ENCODE measurements around the gene HIGD1B. TPM values are rescaled to one million over a fixed set of nuclear protein-coding genes. Genes with fewer than 3 reads are reported as not detected.
"Not testable (repeated sequence)": the region's sequence is repeated elsewhere in the genome, so short reads cannot be mapped to it uniquely, and the experiment has no call there.

Gene HIGD1B
- polyA plus RNA-seq (2013, experiment 1 of 2; ENCODE audit: insufficient read length), result 0.28 TPM
- polyA plus RNA-seq (2013, experiment 2 of 2; ENCODE audit: insufficient read length), result not detected

DNA sequence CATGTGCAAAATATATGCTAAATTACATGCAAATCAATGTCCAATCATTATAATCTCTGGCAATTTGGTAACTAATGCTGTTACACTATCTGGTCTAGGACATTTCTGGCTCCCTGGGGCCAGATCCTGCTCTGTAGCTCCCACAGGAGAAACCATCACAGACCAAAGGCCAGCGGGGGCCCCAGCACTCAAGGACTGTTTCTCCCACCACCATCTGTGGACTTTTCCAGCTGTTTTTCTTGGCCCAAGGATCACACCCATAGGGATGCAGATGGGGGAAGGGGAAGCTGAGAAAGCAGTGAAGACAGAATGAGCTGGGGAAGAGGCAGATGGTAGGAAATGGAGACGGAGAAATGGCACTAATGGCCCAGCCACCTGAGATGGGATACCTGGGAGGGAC lies at the start of gene HIGD1B:
HIGD1B (plus strand) TSS at position 298 of the 400 bp plus-strand sequence. CDS start 270 bp downstream, outside the sequence.
- DNase-seq, result no peak

DNA sequence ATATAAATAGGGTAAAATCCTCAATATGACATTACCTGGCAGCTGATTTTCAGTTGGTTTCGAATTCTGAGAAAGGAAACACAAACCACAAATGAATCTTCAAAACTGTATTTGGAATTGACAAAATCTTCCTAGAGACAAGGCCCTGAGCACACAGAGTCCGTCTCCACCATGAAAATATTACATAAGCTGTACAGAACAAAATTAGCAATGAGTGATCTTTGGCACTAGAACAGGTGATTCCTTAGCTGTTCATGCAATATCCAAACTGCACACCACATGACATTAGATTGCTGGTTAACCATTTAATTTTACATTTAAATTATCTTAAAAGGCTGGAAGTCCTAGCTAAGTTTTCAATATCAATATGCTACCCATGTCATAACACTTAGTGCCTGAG lies 49.3 kb upstream of the HIGD1B start:
- no peak for DNase-seq

DNA sequence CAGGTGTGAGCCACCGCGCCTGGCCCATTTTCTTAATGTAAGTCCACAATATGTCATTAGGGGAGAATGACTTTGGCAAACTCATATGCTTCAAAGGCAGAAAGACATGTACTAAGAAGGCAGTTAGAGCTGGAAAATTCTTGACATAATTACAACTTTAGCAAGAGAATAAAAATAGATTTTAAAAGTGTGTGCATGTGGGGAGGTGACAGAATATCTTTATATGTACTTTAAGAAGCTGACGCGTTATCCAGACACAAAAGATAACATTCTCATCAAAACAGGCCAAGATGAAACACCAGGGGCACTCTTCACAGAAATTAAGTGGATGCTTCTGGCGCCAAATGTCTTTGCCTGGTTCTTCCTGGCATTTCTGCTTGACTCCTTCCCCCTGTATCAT lies 45.8 kb upstream of the HIGD1B start:
- DNase-seq, result peak; percentile 54

DNA sequence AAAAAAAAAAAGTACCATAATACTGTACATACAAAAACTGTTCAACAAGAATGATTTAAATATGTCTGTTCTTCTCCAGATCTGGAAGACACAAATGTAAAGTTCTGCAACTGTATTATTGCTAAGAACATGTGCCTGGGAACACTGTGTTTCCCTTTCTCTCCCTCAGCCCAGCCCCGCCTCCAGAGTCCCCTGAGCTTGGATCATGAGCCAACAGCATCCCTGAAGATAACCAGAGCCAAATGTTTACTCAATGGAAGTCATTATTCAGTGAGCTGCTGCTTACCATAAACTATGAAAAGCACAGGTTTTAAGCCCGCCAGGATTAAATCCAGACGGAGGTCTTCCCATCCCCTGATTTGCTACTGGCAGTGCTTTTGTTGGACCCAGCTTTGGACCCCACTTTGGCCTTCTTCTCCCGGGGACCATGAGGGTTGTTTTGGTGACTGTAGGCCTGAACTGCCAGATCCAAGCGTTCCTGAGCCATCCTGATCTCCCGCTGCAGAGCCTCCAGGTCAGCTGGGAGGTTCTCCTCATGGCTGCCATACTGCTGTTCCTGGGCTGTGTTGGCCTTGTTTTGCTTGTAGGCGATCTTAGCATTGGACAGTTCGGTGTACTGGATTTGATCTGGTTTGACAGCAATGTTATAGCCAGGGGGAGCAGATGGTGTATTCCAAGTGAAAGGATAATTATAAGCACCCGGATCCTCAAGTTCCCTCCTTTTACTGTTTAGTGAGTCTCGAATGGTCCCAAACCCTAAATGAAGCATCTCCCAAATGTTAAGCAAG lies 43.2 kb upstream of the HIGD1B start:
- no peak for DNase-seq

DNA sequence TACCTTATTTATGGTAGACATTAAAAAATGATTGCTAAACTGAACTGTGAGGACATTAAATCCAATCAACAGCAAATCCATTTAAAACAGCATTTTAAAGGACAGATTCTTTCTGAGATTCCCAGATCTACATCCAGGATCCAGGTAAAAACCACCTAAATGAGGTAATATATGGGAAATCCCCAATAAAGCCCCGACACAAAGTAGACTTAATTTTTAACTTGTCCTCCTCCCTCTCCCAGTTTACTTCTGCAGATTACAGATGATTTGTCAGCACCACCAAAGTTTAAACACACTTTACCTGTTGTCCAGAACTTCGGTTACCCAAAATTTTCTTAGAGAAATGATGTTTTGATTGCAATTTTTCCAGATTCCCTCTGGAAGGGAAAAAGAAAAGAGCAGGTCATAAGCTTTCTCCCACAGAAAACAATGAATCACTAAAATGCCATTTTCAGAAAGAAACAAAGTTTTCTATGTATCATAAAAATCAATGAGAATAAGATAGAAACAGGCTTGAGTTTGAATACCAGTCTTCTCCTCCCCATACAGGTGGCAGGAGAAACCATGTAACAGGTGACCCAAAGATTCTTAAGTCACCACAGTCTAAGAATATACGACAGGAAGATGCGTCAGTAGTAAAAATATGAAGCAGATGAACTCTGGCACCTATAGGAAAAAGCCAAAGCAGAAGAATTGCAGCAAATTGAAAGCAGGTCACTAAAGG lies 40.4 kb upstream of the HIGD1B start:
- no peak for DNase-seq

DNA sequence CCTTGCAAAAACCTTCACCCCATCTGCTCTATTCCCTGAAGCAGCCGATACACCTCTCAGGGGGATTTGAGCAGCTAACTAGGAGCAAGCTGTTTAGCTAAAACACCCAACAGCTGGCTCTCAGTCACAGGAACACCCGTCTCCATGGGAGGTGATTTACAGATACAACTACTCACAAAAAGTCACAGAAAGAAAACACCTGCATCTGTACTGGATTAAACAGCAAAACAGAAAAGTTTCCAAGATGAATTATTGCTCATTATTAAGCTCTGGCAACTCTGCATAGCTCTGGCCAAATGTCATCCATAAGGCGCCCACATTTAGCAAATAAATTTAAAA lies 39.9 kb upstream of the HIGD1B start:
- no peak for DNase-seq

DNA sequence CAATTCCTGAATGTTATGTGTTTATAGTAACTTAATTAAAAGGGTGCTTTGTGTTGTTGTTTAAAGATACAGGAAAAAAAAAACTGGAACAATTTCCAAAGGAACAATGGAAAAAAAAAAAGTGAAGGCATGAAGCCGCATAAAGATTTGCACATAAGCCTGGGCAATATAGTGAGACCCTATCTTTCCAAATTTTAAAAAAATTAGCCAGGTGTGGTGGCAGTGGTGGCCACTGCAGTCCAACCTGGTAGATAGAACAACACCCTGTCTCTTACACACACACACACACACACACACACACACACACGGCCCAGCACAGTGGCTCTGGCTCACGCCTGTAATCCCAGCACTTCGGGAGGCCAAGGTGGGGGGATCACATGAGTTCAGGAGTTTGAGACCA lies 39.5 kb upstream of the HIGD1B start:
- no peak for DNase-seq

DNA sequence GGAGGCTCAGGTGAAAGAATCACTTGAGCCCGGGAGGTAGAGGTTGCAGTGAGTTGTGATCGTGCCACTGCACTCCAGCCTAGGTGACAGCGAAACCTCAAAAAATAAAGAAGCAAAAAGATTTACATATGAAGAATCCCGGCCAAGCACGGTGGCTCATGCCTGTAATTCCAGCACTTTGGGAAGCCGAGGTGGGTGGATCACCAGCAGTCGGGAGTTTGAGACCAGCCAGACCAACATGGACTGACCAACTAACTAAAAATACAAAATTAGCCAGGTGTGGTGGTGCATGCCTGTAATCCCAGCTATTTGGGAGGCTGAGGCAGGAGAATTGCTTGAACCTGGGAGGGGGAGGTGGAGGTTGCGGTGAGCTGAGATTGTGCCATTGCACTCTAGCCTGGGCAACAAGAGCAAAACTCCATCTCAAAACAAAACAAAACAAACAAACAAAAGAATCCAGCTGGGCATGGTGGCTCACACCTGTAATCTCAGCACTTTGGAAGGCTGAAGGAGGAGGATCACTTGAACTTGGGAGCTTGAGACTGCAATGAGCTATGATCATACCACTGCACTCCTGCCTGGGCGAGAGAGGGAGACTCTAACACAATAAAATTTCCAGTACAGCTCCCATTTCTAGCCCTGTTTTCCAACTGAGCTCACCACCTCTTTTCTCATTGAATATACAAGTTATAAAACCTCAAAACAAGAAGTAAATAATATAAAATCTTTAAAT lies 38.9 kb upstream of the HIGD1B start:
- not testable (repeated sequence) for DNase-seq

DNA sequence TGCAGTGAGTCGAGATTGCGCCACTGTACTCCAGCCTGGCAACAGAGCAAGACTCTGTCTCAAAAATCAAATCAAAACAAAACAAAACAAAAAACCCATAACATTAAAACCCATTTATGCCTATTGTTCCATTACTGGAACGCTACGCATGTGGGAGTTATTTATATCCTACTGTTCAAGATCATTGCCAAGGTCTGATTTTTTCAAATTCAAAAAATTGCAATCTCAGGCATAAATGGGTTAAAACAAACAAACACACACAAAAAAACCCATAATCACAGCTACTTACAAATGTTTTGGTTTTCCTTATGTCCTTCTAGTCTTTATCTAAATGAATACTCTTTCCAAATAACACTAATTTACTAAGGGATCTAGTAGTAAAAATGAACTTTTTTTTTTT lies 35.4 kb upstream of the HIGD1B start:
- DNase-seq, result no peak

DNA sequence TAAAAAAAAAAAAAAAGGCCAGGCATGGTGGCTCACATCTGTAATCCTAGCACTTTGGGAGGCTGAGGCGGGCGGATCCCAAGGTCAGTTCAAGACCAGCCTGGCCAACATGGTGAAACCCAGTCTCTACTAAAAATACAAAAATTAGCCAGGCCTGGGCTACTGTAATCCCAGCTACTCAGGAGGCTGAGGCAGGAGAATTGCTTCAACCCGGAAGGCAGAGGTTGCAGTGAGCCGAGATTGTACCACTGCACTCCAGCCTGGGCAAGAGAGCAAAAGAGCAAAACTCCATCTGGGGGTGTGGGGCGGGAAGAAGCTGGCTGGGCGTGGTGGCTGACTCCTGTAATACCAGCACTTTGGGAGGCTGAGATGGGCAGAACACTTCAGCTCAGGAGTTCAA lies 29.2 kb upstream of the HIGD1B start:
- DNase-seq, result not testable (repeated sequence)

DNA sequence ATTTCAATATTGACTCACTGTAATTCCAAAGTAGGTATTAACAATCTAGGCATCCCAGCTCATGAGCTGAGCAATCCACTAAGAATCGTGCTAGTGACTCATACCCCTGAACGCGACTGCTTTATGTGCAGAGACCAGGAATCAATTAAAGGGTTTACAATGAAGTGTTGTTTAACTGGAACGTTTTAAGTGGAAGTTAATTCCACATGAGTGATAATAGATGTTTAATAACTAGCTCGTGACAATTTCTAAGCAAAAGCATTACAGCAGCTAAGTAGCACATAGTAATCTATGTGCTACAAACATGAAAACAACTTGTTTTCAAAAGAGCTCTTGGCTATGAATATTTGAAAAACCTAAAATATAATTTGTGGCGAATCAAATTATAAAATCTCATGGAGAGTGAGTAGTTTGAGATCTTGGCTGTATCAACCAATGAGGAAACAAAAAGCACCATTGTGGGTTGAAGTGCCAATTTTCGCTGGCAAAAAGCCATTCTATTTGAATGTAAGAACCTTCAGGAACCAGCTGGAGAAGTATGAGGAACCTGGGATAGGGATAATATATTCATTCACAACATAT lies 27.0 kb upstream of the HIGD1B start:
- peak; percentile 94 for DNase-seq

DNA sequence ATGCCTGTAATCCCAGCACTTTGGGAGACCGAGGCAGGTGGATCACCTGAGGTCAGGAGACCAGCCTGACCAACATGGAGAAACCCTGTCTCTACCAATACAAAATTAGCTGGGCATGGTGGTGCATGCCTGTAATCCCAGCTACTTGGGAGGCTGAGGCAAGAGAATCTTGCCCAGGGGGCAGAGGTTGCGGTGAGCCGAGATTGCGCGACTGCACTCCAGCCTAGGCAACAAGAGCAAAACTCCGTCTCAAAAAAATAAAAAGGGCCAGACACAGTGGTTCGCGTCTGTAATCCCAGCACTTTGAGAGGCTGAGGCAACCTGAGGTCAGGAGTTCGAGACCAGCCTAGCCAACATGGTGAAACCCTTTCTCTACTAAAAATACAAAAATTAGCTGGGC lies 22.4 kb upstream of the HIGD1B start:
- DNase-seq, result not testable (repeated sequence)

DNA sequence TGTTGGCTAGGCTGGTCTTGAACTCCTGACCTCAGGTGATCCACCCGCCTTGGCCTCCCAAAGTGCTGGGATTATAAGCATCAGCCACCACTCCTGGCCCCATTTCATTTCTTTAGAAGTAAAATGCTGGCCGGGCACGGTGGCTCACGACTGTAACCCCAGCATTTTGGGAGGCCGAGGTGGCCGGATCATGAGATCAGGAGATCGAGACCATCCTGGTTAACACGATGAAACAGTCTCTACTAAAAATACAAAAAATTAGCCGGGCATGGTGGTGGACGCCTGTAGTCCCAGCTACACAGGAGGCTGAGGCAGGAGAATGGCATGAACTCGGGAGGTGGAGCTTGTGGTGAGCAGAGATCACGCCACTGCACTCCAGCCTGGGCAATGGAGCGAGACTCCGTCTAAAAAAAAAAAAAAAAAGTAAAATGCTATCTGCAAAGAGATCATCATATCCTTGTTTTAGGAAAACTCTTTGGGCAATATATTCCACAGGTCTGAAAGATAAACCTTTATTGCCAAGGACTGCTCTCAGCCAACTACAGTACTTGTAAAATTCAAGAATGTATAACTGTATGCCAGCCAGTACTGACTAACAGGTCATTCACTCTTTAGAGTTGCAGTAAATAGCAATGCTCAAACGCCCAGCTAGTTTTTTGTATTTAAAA lies 21.4 kb upstream of the HIGD1B start:
- peak; percentile 73 for DNase-seq

DNA sequence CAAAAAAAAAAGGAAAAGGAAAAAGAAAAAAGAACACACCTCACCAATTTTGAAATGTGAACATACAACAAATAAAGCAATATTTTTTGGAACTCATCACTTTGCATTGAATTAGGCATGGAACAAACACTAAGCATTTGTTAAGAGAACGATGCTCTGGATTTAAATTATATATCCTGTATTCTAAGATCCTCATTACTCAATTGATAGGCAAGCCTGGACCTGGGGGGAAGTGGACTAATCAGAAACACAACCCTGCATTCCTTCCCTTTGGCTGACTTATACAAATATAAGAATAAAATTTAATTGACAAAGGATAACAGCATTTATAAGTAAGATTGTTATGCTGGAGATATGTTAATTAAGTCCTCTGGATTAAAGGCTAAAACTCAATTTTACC lies 19.8 kb upstream of the HIGD1B start:
- DNase-seq, result peak; percentile 32

DNA sequence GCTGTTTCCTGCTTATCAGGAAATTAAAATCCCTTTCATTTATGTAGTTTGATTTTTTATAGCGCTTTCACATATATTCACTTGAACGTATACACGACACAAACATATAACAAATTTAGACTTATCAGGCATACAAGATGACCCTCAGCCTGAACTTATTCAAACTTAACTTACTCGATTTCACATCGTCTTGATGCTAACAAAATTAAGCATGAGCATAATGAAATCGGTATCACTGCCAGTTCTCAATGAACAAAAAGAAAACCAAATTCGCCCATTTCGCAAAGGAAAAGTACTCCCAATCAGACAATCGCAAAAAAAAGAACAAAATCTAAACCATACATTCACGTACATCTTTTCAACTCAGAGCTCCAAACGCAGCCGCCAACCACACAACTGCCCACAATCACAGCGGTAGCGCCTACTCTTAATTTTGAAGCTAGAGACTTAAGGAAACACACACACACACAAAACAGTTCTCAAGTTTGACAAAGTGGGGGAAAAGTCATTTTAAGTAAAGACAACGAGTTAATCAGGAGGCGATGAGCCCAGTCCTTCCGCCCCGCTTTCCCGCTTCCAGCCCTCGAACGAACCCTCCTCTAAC lies 18.7 kb upstream of the HIGD1B start:
- peak; percentile 39 for DNase-seq

DNA sequence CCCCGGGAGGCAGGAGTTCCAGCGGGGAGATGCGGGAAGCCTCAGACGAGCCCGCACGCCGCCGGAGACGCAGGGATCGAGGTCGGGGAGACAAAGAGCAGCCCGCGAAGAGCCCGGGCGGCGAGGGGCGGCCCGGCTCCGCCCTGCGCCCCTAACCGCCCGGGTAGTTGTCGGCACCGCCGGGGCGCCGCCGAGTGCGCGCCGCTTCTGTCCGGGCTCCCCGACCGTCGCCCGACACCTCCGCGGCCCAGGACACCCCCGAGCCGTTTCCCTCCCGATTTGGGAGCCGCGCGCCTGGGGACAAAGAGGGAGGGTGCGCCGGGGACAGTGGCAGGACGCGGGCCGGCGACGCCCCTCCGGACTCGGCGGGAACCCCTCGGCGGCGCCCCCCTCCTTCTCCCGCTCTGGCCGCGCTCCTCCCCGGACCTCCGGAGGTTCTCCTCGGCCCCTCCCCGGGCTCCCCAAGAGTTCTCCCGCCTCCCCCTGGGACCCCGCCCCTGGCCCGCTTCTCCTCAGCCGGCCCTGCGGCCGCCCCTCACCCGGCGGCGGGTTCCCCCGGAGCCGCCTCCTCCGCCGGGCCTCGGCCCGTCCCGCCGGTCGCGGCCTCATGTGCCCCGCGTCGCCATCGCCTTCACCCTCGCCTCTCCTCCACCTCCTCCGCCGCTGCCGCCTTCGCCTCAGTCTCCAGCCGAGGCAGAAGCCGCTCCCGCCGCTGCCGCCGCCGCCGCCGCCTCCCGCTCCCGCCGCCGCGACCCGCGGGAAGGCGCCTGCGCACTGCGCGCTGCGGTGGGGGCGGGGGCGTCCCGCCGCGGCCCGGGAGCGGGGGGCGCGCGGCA lies 17.9 kb upstream of the HIGD1B start, which contains the start of gene GJC1:
GJC1 (minus strand) TSS at position 765 of the 836 bp plus-strand sequence. CDS start 24,470 bp downstream, outside the sequence.
- peak; percentile 47 for DNase-seq

DNA sequence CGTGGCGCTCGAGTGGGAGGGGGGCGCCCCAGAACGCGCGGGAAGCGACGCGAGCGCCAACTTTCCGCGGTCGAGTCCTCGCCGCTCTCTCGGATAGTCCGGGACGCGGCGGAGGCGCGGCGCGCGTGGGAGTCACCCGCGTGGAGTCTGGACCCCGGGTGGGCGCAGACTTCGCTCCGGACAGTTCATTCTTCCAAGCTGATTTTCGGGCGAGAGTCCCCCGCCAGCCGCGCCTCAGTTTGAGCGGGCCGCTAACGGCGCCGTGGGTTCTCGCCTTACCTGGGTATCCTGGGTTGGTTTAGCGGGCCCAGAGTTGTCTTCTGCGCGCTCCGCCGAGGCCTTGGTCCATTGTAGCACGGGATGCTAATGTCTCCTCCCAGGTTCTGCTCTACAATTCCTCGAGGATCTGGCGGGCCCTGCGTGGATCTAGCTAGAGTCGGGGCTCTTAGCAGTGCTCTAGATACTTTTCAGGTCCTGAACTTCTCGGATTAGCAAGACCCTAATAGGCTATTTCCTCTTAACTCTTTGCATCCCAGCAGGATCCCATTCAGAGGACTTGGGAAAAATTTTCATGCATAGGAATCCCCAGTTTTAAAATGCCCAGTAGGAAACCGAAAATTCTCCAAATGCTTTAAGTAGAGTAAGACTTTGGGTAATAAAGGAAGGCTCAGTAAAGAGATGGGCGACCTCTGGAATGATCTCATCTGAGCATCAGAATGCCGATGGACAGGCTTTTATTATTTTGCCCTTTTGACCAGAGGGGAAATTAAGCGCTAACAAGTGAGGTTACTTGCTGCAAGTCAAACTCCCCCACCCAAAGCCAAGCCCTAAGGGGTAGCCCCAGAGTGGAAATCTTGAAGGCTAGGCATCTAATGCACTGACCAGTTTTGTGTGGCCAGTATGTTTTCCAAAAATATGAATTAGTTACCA lies 17.1 kb upstream of the HIGD1B start:
- DNase-seq, result peak; percentile 34

DNA sequence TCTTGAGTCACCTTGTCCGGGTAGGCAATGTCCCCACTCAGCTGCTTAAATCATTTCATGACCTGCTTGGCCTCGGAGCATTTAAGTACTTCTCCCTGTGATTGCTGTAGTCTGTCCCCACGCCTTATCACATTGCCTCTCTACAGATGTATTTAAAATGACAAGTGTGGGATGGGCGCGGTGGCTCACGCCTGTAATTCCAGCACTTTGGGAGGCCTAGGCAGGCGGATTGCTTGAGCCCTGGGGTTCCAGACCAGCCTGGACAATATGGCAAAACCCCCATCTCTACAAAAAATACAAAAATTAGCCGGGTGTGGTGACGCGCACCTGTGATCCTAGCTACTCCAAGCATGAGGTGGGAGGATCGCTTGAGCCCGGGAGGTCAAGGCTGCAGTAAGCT lies 16.3 kb upstream of the HIGD1B start:
- DNase-seq, result no peak

DNA sequence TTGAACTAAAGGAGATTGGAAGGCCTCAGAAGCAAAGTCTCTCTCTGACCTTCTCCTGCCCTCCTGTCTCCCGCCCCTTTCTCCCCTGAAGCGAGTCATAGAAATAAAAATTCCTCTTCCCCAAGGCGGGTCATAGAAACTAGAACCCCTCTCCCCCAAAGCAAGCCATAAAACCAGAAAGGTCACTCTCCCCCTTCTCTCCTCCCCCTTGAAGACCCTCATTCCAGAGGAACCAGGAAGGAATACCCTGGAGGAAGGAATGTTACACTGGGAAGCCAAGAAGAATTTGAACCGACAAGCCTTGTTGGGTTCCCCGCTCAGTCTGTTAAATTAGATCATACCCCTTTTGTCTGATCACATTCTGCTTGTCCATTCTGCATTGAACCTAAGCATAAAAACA lies 14.9 kb upstream of the HIGD1B start:
- no peak for DNase-seq

DNA sequence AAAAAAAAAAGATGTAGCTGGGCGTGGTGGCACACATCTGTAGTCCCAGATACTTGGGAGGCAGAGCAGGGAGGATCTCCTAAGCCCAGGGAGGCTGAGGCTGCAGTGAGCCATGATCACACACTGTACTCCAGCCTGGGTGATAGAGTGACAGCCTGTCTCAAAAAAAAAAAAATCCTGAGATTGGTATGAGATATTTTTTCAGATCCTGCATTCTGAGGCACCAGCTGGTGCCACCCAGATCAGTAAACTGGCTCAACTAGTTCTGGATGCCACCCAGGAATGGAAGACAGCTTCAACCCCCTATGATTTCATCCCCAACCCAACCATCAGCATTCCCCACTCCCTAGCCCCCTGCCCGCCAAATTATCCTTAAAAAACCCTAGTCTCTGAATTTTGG lies 10.5 kb upstream of the HIGD1B start:
- no peak for DNase-seq

Data from fibroblast of skin of back (primary cell).